OCI-LY3 (cell line): Measurements from ENCODE around the gene USP17L30.

Experiments
- H2AFZ ChIP-seq: fragments of 200-600, 300-600 bp; shearing (Covaris generic); 2 replicates; pipeline ENCODE4 v1.6.0; 2014; ENCODE audit warnings: antibody characterized with exemption, low read depth, low read length
- H3K27ac ChIP-seq: fragments of 200-600, 300-600 bp; sonication (generic); 2 replicates; pipeline ENCODE4 v1.5.1; 2014; ENCODE audit warnings: mild to moderate bottlenecking, low read length, moderate library complexity, mixed read lengths
- H3K27me3 ChIP-seq: fragments of 200-600, 300-600 bp; sonication (generic); 2 replicates; pipeline ENCODE4 v1.6.1; 2014; ENCODE audit warnings: low read depth, low read length, mixed read lengths
- H3K36me3 ChIP-seq: fragments of 200-600, 300-600 bp; sonication (generic); replicated peaks from 2 replicates; pipeline ENCODE3; 2014; ENCODE audit warnings: low read depth, low read length, mixed read lengths
- H3K4me1 ChIP-seq: fragments of 300-600, 200-600 bp; sonication (generic); 2 replicates; pipeline ENCODE4 v1.6.1; 2014; ENCODE audit warnings: low read length, mixed read lengths
- H3K4me2 ChIP-seq: fragments of 200-600, 300-600 bp; sonication (generic); 2 replicates; pipeline ENCODE4 v1.6.1; 2014; ENCODE audit warnings: low read length, mixed read lengths
- H3K4me3 ChIP-seq: fragments of 300-600, 200-600 bp; sonication (generic); 2 replicates; pipeline ENCODE4 v1.5.1; 2014; ENCODE audit warnings: antibody characterized with exemption, mild to moderate bottlenecking, low read length, moderate library complexity
- H3K79me2 ChIP-seq: fragments of 300-600, 200-600 bp; shearing (Covaris generic); 2 replicates; pipeline ENCODE4 v1.6.1; 2014; ENCODE audit warnings: mild to moderate bottlenecking, low read length, mixed read lengths
- H3K9ac ChIP-seq: fragments of 300-600, 200-600 bp; shearing (Covaris generic); 2 replicates; pipeline ENCODE4 v1.6.0; 2014; ENCODE audit warnings: mild to moderate bottlenecking, low read length, moderate library complexity
- H3K9me3 ChIP-seq: fragments of 200-600, 300-600 bp; shearing (Covaris generic); 2 replicates; pipeline ENCODE4 v1.6.1; 2014; ENCODE audit warnings: low read length, mixed read lengths; ENCODE audit not compliant: insufficient read depth
- H4K20me1 ChIP-seq: fragments of 200-600, 300-600 bp; sonication (generic); 2 replicates; pipeline ENCODE4 v1.6.1; 2016; ENCODE audit warnings: low read length, mixed read lengths; ENCODE audit not compliant: insufficient read depth
- EZH2phosphoT487 ChIP-seq: fragments of 200-600 bp; shearing (Covaris generic); IDR thresholded peaks from 2 replicates; pipeline ENCODE4 v1.6.1; 2018; ENCODE audit warnings: antibody characterized with exemption, mixed run types, low read depth
- TF ChIP-seq, protein P1 (sequence below): fragments of 200-600, 300-600 bp; sonication (generic); IDR thresholded peaks from 2 replicates; pipeline ENCODE4 v1.5.1; 2014; ENCODE audit warnings: antibody characterized with exemption, low read length, low read depth

The USP17L30 gene

GRCh38 chr4:9409793-9410192 lies 46.9 kb downstream of the USP17L30 start:
- H4K20me1 ChIP-seq, result no peaks in the 10 kb centered on the region
- no peak overlapping the region for H3K27ac ChIP-seq
- no peaks in the 10 kb centered on the region for H3K27me3 ChIP-seq
- H3K4me2 ChIP-seq, result no peak overlapping the region
- no peak for TF ChIP-seq EZH2phosphoT487
- TF ChIP-seq, protein P1, sequence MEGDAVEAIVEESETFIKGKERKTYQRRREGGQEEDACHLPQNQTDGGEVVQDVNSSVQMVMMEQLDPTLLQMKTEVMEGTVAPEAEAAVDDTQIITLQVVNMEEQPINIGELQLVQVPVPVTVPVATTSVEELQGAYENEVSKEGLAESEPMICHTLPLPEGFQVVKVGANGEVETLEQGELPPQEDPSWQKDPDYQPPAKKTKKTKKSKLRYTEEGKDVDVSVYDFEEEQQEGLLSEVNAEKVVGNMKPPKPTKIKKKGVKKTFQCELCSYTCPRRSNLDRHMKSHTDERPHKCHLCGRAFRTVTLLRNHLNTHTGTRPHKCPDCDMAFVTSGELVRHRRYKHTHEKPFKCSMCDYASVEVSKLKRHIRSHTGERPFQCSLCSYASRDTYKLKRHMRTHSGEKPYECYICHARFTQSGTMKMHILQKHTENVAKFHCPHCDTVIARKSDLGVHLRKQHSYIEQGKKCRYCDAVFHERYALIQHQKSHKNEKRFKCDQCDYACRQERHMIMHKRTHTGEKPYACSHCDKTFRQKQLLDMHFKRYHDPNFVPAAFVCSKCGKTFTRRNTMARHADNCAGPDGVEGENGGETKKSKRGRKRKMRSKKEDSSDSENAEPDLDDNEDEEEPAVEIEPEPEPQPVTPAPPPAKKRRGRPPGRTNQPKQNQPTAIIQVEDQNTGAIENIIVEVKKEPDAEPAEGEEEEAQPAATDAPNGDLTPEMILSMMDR, result no peak
- H3K79me2 ChIP-seq, result no peaks in the 10 kb centered on the region
- no peak overlapping the region for H2AFZ ChIP-seq
- H3K9ac ChIP-seq, result no peak overlapping the region
- no peaks in the 10 kb centered on the region for H3K36me3 ChIP-seq
- H3K9me3 ChIP-seq, result no peaks in the 10 kb centered on the region
- no peaks in the 10 kb centered on the region for H3K4me1 ChIP-seq
- H3K4me3 ChIP-seq, result no peak overlapping the region
